ENCODE results near the gene SPEF1. TPM values are rescaled to one million over a fixed set of nuclear protein-coding genes. Genes with fewer than 3 reads are reported as not detected.

The SPEF1 gene
- total RNA-seq, 1 experiment from 2014 or later = not detected

GRCh38 chr20:3739054-3739925 lies 42.0 kb downstream of the SPEF1 start:
- Mint-ChIP-seq H3K27me3 (ENCODE audit: insufficient read depth, unreplicated experiment) (no peaks in the 10 kb centered on the region), H3K4me3 (ENCODE audit: unreplicated experiment) (no peak overlapping the region), H3K4me1 (ENCODE audit: low read depth, unreplicated experiment) (peaks cover 20% of the 10 kb centered on the region), H3K27ac (ENCODE audit: unreplicated experiment) (no peak overlapping the region), H3K36me3 (ENCODE audit: insufficient read depth, unreplicated experiment) (no peaks in the 10 kb centered on the region), H3K9me3 (ENCODE audit: unreplicated experiment) (no peaks in the 10 kb centered on the region)
- DNase-seq = no peak
- H3K4me1 ChIP-seq = peaks cover 8% of the 10 kb centered on the region
- no peak overlapping the region for H3K4me3 ChIP-seq (ENCODE audit: low read depth, low read length)
- H3K36me3 ChIP-seq (ENCODE audit: control insufficient read depth, insufficient read depth, low read length) = no peaks in the 10 kb centered on the region
- ChIA-PET CTCF (interaction anchor here (0.6 to 1.5 kb wide), 3 partner anchors 10 to 260 kb away, joined by 3 to 7 read pairs (median 5); no protein-coding TSS in a partner anchor), POLR2A (no interaction called here)
- no peaks in the 10 kb centered on the region for H3K27me3 ChIP-seq (replicated peaks; ENCODE audit: control insufficient read depth, insufficient read depth, low read length)
- TF ChIP-seq CTCF (IDR thresholded peaks at IDR 0.05; ENCODE audit: insufficient read depth in 1 of 2, low read depth in 1 of 2, low read length in 1 of 2, severe bottlenecking in 1 of 2, unreplicated experiment in 1 of 2) = no peak
- H3K9me3 ChIP-seq = no peaks in the 10 kb centered on the region
- intact Hi-C loops (cut with micrococcal nuclease; ENCODE audit: unreplicated experiment) = no loop called here
- no TSS peak for BruUV-seq (replicated peaks)

GRCh38 chr20:3738111-3739053 lies 42.9 kb downstream of the SPEF1 start:
- Histone ChIP-seq H3K4me3 (ENCODE audit: low read depth, low read length) (no peak overlapping the region), H3K27me3 (replicated peaks; ENCODE audit: control insufficient read depth, insufficient read depth, low read length) (no peaks in the 10 kb centered on the region), H3K4me1 (peaks cover 8% of the 10 kb centered on the region), H3K9me3 (no peaks in the 10 kb centered on the region), H3K36me3 (ENCODE audit: control insufficient read depth, insufficient read depth, low read length) (no peaks in the 10 kb centered on the region)
- Mint-ChIP-seq H3K27ac (ENCODE audit: unreplicated experiment) (no peak overlapping the region), H3K4me3 (ENCODE audit: unreplicated experiment) (no peak overlapping the region), H3K4me1 (ENCODE audit: low read depth, unreplicated experiment) (peaks cover 19% of the 10 kb centered on the region), H3K9me3 (ENCODE audit: unreplicated experiment) (no peaks in the 10 kb centered on the region), H3K36me3 (ENCODE audit: insufficient read depth, unreplicated experiment) (no peaks in the 10 kb centered on the region), H3K27me3 (ENCODE audit: insufficient read depth, unreplicated experiment) (no peaks in the 10 kb centered on the region)
- intact Hi-C loops (cut with micrococcal nuclease; ENCODE audit: unreplicated experiment) = no loop called here
- no peak for TF ChIP-seq CTCF (IDR thresholded peaks at IDR 0.05; ENCODE audit: insufficient read depth in 1 of 2, low read depth in 1 of 2, low read length in 1 of 2, severe bottlenecking in 1 of 2, unreplicated experiment in 1 of 2)
- ChIA-PET CTCF (interaction anchor here (0.6 to 1.0 kb wide), 2 partner anchors 11 to 261 kb away, joined by 3 to 7 read pairs; no protein-coding TSS in a partner anchor), POLR2A (no interaction called here)
- BruUV-seq (replicated peaks) = no TSS peak
- DNase-seq = no peak

- no TSS peak for BruUV-seq (replicated peaks)
- intact Hi-C loops (cut with micrococcal nuclease; ENCODE audit: unreplicated experiment) = no loop called here
- Histone ChIP-seq H3K4me3 (ENCODE audit: low read depth, low read length) (no peak overlapping the region), H3K4me1 (peaks cover 8% of the 10 kb centered on the region), H3K36me3 (ENCODE audit: control insufficient read depth, insufficient read depth, low read length) (no peaks in the 10 kb centered on the region), H3K9me3 (no peaks in the 10 kb centered on the region), H3K27me3 (replicated peaks; ENCODE audit: control insufficient read depth, insufficient read depth, low read length) (no peaks in the 10 kb centered on the region)
- H3K4me3 Mint-ChIP-seq (ENCODE audit: unreplicated experiment) = no peak overlapping the region
- no peak for TF ChIP-seq CTCF (IDR thresholded peaks at IDR 0.05; ENCODE audit: insufficient read depth in 1 of 2, low read depth in 1 of 2, low read length in 1 of 2, severe bottlenecking in 1 of 2, unreplicated experiment in 1 of 2)
- H3K9me3 Mint-ChIP-seq (ENCODE audit: unreplicated experiment) = no peaks in the 10 kb centered on the region
- H3K4me1 Mint-ChIP-seq (ENCODE audit: low read depth, unreplicated experiment) = peaks cover 19% of the 10 kb centered on the region
- H3K27me3 Mint-ChIP-seq (ENCODE audit: insufficient read depth, unreplicated experiment) = no peaks in the 10 kb centered on the region
- no peak overlapping the region for H3K27ac Mint-ChIP-seq (ENCODE audit: unreplicated experiment)
- ChIA-PET POLR2A (no interaction called here), CTCF (interaction anchor here (0.5 to 2.0 kb wide), 3 partner anchors 19 to 32 kb away, joined by 3 to 7 read pairs (median 5); partner anchors contain the start of gene ADISSP)
- H3K36me3 Mint-ChIP-seq (ENCODE audit: insufficient read depth, unreplicated experiment) = no peaks in the 10 kb centered on the region
- no peak for DNase-seq
Measured at GRCh38 chr20:3735768-3736167, 45.5 kb downstream of the SPEF1 start.

Measured in Caco-2 (cell line).